Renal pelvis (tissue), 4 donors: Measurements from ENCODE around the gene PRKAG2. TPM values are rescaled to one million over a fixed set of nuclear protein-coding genes. Genes with fewer than 3 reads are reported as not detected.
"Not testable (repeated sequence)": the region's sequence is repeated elsewhere in the genome, so short reads cannot be mapped to it uniquely, and the experiment has no call there.

Source experiments
- DNase-seq: peaks from one replicate; pipeline ENCODE4 v3.0.0-alpha.2; 2013
- polyA plus RNA-seq, 3 donors: library from polyadenylated mRNA; unstranded; fragments of 120-200 nt; gene quantifications; one replicate each; pipeline ENCODE4 v1.2.1, GENCODE V29; 2013; ENCODE audit not compliant: insufficient read length in 3 of 3

Gene PRKAG2
- polyA plus RNA-seq, 3 donors, result 26.3 to 40.0 (median 39.7) TPM

DNA sequence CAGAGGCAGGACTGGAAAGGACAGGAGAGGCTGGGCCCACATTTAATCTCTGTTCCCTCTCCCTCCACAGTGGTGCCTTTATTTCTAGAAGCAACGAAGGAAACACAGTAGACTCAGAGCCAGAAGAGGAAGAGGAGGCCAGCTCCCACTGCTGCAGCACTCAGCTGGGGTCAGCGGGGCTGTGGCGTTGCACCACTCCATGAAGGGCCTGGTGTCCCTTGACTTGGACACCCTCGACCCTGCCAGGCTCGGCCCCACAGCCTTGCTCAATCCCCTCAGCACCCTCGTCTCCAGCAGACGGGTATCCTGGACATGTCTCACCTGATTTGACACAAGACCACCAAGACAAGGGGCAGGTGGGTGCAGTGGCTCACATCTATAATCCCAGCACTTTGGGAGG, 38.8 kb downstream of the PRKAG2 start:
- DNase-seq, result no peak

DNA sequence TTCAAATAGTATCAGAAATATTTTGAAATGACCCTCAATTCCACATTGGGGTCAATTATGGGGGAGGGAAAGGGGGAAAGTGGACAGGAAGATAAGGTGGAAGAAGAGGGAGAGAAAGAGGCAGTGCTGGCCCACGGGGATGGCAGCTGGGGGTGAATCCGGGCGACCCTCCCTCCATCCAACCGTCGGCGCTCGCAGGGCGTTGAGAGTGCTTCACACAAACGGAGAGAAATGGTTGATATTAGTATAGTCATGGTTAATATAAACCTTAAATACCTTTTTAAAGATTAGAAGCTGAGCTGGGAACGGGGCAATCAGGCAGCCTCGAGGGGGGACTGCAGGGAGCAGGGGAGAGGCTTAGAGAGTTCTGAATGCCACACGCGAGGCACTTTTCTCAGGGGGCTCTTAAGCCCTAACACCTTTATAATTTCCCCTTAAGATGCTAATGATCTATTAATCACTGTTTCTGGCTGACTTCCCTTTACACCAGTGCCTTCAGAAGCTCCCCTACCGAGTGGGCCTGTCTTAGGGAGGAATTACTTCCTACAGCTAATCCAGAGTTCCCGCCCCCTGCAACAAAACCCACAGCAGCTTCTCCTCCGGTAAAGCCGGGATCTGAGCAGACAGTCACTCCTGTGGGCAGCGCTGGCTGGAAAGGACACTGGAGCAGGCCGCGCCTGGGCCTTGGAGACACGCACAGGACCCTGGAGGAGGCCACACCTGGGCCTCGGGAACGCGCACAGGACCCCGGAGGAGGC, 39.5 kb downstream of the PRKAG2 start:
- DNase-seq, result no peak

DNA sequence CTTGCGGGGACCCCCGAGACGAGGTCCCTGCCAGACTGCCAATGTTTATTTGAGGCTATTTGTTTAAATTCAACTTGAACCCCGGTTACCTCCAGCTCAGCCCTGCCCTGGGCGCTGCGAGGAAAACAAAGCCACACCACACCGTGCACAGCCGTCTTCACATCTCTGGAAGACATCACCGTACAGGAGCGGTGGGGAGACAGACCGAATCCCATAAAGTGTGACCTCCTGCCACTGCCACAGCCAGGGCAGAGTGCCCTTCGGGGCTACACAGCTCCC, 40.0 kb downstream of the PRKAG2 start:
- no peak for DNase-seq

DNA sequence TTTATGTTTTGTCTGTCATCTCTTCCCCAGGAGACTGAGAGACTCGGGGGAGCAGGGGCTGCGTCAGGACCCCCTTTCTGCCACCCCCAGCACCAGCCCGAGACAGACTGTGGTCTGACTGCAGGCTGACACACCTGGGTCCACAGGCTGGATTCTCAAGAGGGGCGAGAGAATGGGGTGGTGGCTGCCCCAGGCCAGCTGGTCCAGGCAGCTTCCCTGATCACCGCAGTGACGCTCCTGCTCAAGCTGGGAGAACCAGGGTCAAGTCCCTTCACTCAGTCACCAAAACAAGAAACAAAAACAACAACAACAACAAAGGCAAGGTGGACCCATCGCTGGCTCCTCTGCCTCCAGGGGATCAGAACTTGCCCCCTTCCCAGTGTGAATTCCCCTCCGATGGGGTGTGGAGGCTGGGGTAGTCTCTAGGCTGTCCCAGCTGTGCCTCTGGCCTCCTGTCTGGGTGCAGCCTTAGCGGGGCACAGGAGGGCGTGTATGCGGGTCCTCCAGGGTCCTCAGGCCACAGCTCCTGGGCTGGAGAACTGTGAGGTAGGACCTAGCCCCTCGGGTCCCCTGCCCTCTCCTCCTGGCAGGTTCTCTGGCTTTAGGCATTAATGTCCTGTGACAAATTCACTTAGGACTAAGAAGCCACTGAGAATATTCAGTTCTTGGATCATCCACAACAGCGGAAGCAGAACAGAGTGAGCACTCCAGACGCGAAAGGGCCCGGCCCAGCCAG, 40.6 kb downstream of the PRKAG2 start:
- DNase-seq, result no peak

DNA sequence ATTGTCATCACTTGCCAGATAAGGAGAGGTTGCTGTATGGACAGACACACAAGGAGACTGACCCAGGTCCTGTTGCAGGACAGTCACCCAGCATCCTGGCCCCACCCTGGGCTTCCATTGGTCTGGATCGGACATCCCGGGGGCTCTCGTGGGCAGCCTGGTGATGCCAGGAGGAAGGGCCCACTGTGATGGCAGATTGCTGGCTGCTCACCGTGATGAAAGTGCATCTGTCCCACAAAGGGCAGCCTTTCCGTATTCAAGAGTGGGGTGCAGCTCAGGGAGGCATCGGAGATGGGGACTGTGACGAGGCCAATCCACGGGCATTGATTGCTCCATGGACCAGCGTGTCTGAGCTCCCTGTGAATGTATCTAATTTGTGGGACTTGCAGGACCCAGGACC, 41.3 kb downstream of the PRKAG2 start:
- no peak for DNase-seq

DNA sequence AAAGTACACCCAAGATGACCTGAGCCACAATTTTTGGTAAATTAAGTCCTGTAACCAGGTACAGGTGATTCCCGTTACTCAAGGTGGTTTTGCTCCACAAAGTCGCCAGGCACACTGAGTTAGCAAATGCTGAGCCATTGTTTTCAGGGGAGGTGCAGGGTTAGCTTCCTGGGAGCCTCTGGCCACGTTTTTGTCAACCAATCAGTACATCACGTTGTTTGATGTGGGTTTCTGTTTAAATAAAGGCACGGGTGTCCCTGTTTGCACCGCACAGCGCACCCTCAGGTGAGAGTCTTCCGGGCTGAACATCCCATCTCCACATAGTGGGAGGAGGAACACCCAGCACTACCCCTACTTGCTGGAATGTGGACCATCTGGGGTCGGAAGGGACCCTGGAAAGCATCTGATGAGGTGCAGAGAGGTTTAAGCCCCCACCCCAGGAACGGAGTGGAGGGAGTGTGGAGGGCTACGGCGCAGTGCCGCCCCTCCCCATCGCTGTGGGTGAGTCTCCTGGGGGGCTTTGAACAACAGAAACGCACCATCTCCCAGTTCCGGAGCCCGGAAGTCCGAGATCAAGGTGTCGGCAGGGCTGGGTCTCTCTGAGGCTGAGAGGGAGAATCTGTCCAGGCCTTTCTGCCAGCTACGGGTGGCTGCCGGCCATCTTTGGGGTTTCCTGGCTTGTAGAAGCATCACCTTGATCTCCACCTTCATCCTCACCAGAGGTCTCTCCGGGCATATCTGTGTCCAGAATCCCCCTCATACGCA, 42.5 kb downstream of the PRKAG2 start:
- no peak for DNase-seq

DNA sequence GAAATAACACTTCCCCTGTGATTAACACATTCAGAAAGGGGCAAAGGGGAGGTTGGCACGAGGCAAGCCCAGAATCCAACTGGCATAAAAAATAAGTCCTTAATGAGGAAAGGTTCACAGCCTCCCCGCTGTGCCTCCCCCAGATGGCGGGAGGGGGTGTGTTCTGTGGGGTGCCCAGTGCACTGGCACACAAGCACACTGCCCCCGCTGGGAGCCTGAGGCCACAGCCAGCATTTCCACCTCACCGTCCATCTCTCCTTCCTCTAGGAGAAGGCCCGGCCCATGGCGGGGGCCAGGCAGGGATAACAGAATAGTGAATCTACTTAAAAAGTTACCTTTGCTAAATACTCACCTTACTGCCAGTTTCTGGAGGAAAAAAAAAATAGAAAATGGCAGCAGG, 43.2 kb downstream of the PRKAG2 start:
- DNase-seq, result no peak

DNA sequence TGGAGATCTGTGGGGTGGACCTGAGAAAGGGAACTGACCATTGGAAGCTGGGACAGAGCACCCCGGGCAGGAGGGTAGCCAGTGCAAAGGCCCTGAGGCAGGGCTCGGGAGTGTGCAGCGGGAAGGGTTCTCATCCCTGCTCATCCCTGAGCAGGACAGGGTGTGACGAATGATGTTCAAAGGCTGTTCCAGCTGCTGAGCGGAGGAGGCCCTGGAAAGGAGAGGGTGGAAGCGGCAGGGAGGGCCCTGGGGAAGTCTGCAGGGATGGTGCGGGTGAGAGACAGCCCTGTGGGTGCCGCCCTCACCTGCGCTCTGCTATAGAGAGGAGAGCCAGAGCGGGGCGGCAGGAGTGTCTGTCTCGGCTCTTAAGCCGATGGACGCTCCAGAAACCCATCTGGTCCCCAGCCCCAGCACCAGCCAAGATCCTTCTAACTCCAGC, 43.7 kb downstream of the PRKAG2 start:
- DNase-seq, result no peak

DNA sequence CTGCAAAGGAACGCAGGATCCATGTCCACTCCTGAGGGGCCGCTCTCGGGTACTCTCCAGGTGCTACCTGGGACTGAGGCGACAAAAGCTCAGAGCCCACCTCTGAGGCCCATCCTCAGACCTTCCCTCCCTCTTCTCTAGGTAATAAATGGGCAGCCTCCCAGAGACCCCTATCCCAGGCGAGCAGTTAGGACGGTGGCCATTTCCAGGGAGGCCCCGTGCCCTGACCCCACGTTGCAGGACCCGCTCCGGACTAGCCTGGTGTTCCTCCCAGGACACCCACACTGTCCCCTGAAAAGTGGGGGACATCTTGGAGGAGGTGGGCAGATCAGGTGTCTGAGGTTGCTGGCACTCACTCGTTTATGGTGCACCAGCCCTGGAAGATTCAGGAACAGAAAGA, 44.3 kb downstream of the PRKAG2 start:
- no peak for DNase-seq

DNA sequence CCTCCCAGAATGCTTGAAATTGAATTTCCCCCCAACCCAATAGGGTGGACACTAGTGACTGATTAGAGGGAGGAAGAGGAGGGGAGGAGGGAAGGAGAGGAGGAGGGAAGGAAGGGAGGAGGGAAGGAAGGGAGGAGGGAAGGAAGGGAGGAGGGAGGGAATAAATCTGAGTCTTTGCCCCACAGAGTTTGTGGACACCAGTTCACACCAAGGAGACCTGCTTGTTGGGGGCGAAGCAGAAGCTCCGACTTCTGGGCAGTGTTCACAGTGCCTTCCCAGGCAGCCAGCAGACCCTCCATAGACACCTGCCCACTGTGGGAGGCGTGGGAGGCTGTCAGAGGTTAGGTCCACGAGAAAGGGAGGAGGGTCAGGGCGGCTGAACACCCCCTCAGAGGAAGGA, 44.8 kb downstream of the PRKAG2 start:
- no peak for DNase-seq

DNA sequence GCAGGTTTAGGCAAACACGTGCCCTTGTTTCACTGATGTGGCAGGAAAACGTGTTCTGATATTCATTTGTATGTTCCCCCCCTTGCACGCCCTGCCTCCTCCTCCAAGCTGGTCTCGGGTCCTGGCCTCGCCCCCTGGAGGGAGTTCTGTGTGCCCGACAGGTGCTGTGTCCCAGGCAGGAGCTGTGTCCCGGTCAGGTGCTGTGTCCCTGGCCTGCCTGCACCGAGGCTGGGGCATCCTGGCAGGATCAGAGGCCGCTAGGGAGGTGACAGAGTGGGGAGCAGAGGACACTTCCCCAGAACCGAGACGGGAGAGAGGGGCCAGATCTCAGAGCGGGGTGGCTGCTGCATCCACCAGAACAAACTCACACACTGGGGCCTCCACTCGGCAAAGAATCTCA, 45.3 kb downstream of the PRKAG2 start:
- no peak for DNase-seq

DNA sequence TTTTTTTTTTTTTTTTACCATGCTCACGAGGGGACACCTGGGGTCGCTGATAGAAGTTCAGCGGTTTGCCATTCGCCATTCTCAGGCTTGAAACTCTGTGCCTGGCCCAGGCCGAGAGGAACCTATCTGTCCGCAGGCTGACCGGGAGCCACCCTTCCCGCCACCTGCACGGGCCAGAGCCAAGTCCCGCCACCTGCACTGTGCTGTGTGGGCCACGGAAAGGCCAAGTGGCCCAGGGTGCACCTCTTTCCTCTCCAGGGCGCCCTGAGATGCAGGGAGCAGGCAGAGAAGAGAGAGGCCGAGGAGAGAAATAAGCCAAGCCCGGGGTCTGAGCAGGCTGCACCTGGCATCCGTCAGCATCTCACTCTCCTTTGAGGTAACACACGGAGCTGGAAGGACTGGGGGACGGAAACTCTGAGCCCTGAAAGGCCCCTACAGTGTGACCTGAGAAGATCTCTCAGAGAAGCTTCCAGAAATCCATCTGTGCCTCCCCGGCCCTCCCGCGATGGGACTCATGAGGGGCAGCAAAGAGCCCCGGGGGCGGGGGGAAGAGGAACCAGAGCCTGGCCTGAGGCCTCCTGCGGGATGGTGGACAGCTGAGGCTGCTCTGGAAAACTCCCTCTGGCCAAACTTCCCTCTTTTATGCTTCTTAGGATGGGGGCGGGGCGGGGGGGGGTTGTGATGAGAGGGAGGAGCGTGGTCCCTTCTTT, 46.6 kb downstream of the PRKAG2 start:
- no peak for DNase-seq

DNA sequence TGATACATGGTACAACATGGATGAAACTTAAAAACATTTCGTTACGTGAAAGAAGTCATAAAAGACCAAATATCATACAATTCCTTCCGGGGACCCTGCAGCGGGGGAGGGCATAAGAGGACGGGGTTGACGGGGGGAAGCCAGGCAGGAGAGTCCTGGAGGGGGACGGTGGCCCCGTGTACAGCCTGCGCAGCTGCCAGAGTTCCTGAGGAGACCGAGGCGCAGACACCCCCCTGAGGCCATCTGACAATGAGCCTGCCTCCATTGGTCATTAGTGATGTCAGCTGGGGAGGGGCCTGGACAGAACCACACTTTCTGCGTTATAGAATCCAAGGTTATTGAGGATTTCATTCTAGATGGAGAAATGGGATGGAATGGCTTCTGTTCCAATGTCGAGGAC, 47.2 kb downstream of the PRKAG2 start:
- no peak for DNase-seq

DNA sequence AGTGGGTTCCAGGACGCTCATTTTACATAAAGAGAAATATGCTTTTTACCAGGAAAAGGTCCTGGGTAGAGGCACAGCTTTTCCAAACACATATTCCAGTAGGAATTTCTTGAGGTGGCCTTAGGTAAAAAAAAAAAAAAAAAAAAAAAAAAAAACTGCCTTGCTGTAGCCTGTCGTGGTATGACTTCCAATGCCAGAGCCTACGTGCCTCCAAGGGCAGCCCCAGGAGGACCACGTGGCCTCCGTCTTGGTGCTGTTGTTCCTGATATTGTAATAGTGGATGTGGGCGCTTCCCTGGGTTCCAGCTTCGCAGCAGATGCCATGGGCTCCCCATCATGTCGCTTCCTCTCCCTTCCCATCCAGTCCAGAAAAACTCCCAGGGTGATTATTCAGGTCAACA, 49.3 kb downstream of the PRKAG2 start:
- no peak for DNase-seq

DNA sequence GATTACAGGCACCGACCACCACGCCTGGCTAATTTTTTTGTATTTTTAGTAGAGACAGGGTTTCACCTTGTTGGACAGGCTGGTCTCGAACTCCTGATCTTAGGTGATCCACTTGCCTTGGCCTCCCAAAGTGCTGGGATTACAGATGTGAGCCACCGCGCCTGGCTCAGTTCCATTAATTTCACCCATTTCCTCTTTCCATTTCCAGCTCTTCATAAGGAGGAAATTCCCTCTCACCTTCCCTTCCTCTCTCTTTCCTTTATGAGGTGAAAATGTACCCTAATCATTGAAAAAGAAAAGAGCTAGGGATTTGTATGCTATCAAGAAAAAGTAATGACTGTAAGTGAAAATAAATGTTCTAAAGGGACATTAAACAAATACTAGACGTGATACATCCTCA, 50.6 kb downstream of the PRKAG2 start:
- not testable (repeated sequence) for DNase-seq

DNA sequence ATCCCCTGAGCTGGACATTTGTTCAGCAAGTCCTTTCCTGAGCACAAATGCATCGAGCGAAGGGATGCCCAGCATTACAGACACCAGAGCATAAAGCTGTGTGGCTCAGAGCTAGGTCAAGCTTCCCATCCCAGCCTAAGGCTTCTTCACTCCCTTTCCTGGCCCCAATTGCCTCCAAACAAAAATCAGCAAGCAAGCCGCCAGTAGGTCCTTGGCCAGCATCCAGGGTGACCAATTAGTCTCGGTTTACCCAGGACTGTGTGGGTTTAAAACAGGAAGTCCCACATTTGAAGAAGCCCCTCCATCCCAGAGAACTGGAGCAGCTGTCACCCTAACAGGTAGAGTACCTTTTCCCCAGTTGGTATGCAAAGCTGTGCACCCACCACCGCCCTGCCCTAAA, 51.2 kb downstream of the PRKAG2 start:
- no peak for DNase-seq

DNA sequence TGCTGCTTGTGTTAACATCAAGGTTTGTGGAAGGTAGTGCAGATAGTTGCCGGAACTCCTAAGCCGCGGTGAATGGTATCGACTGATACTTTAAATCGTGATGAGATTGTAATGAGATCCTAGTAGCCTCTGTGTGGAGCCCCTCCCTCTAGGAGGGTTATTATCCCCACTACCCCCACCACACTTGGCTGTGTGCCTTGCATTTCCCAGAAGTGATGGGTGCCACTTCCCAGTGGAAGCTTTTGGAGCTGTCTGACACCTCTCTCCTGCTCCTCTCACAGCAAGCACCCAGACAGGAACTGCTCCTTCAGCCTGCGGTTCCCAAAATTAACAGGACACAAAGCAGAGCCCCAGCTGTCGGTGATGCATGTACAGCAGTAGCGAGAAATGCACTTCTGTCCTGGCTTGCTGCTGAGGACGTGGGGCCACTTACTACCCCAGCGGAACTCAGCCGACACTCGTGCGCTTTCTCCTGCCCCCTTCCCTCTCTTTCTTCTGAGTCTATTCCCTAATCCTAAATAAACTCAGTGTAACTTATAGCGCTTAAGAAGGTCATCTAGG, 52.5 kb downstream of the PRKAG2 start:
- no peak for DNase-seq

DNA sequence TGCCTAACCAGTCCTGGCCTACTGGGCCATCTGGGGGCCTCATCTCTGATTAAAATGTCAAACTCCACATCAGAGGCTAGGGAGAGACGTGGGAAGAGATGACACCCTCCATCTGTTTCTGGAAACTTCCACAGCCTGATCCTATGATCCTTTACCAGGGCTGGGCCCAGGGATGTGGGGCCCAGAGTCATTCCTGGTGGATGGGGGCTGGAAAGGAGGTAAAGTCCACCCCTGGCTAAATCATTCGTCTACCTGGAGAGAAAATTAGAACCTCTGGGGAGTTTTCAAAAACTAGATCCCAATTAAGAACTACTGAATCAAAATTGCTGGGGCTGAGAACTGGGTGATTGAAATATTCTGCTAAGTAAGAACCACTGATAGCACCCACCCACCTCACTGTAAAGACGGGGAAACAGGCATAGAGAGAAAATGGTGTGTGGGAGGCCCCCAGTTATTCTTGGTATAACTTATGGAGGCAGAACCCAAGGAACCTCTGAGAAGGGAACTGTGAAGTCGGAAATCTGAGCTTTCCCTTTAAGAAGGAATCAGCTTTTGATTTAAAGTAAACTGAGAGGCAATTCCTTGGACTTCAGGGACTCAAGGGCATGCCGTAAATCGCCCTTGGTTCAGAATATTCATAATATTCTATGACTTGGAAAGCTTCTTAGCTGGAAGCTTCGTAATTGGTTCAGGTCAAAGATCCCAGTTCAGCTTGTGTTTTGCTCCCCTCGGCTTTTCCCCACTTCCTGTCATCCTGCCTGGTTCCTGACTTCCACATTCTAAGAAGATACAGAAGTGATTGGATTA, 53.1 kb downstream of the PRKAG2 start:
- no peak for DNase-seq

DNA sequence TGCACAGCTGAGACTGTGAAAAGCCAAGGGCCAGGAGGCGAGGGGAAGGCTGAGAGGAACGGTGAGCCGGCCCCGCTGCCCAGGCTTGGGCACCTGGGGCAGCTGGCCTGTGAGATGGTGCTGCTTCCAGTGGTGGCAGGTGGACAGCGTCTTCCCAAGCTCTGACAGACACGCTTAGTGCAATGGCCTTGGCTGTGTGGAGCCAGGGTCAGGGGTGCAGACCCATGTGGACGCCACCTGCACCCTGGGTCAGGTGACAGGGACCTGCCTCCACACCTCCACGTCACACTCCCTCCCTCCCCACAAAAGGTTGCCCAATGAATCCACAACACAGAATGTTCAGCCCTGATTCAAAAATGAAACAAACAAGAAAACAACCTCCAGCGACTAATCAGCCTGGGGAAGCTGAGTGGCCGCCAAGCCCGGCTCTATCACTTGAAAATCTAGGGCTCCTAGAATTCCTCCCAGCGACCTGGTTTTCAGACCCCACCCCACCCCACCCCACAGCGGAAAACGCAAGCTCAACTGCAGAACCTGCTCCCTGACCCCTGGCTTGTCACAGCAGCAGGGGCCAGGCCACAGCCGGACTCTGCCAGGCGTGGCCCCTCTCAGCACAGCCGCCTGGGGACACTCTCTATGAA, 54.3 kb downstream of the PRKAG2 start:
- no peak for DNase-seq

DNA sequence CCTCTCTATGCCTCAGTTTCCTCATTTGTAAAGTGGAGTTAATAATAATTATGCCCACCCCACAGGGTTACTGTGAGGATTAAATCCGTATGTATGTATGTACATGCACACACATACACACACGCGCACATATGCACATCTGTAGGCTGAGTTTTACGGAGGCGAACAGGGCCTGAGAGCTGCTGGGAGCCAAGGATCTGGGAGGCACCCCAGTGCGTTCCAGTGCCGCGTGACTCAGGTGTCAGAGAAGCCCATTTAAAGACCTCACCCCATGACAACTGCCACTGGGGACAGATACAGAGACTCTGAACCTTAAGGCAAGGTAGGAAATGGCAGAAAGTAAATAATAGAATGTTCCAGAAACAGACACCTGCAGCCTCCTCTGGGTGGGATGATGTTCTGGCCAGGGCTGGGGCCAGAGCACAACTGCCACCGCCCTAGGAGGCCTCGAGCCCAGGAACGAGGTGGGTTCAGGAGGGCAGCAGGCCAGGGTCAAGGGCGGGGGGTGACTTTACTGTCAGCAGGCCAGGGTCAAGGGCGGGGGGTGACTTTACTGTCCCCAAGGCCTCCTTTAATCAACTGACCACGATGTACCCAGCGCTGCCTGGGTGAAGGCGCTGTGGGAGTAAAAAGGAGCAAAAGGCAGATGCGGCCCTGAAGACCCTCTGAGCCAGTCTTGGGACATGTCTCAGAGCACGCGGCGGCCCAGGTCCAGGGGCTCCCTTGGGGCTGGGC, 54.9 kb downstream of the PRKAG2 start:
- no peak for DNase-seq
